SH-SY5Y (cell line): Measurements from ENCODE around the gene THAP3.

ENCODE experiments used
- GATA2 ChIP-seq: IDR thresholded peaks from 2 replicates; pipeline ENCODE4 v1.6.1; 2011; ENCODE audit warnings: mild to moderate bottlenecking, low read depth, low read length
- GATA3 ChIP-seq: IDR thresholded peaks from 2 replicates; pipeline ENCODE4 v1.6.1; 2011; ENCODE audit warnings: low read depth, mild to moderate bottlenecking, low read length, moderate library complexity

GRCh38 chr1:6653436-6654290 is 29.0 kb downstream of the THAP3 start:
- no peak for TF ChIP-seq GATA2
- no peak for TF ChIP-seq GATA3
